Gastroesophageal sphincter (tissue), 4 donors: ENCODE results near the gene NSG2. TPM values are rescaled to one million over a fixed set of nuclear protein-coding genes. Genes with fewer than 3 reads are reported as not detected.

Source experiments
- ATAC-seq: fragments of 150-250 bp; one replicate; pipeline ENCODE4 v1.9.1; 2016; ENCODE audit warnings: mild to moderate bottlenecking, moderate library complexity
- H3K27ac ChIP-seq, 4 donors: fragments of 200-600 bp; sonication (generic) in 3 of 4; 1 replicate in 3 of 4; 2 replicates in 1 of 4; pipeline ENCODE4 v1.5.1; 2016 to 2019
- H3K27me3 ChIP-seq: fragments of 200-600 bp; sonication (generic); one replicate; pipeline ENCODE4 v1.5.1; 2019
- H3K36me3 ChIP-seq, 2 donors: fragments of 200-600 bp; sonication (generic); one replicate each; pipeline ENCODE4 v1.5.1; 2019; ENCODE audit warnings: control low read depth in 1 of 2
- H3K4me1 ChIP-seq, 3 donors: fragments of 200-600 bp; sonication (generic); 1 replicate in 2 of 3; 2 replicates in 1 of 3; pipeline ENCODE4 v1.5.1; 2016 to 2019; ENCODE audit warnings: control low read depth in 2 of 3
- H3K4me3 ChIP-seq, 2 donors: fragments of 200-600 bp; sonication (generic); one replicate each; pipeline ENCODE4 v1.5.1; 2019; ENCODE audit warnings: mild to moderate bottlenecking in 1 of 2, moderate library complexity in 1 of 2
- H3K9me3 ChIP-seq, 3 donors: fragments of 200-600 bp; sonication (generic); one replicate each; pipeline ENCODE4 v1.5.1; 2017 to 2019; ENCODE audit warnings: control low read depth in 2 of 3
- EP300 ChIP-seq: sonication (generic); formaldehyde crosslinking; IDR thresholded peaks from one replicate; pipeline ENCODE4 v1.6.1; 2017; ENCODE audit warnings: antibody characterized with exemption, mild to moderate bottlenecking
- POLR2A ChIP-seq, 2 donors: fragments of 450-650 bp; IDR thresholded peaks; one replicate each; pipeline ENCODE4 v1.6.1; 2017; ENCODE audit warnings: antibody characterized with exemption in 2 of 2, mild to moderate bottlenecking in 2 of 2, moderate library complexity in 1 of 2
- POLR2AphosphoS5 ChIP-seq: sonication (generic); formaldehyde crosslinking; IDR thresholded peaks from one replicate; pipeline ENCODE4 v1.6.1; 2017; ENCODE audit warnings: antibody characterized with exemption
- WGBS, 2 donors: methylation state at CpG; one replicate each; pipeline ENCODE4 v1.1.5; 2018; ENCODE audit warnings: low coverage in 1 of 2; 5-methylcytosine and 5-hydroxymethylcytosine counted together
- total RNA-seq, 4 donors: library from RNA; depleted of rRNA; stranded (reverse); fragments of >200 nt; gene quantifications; one replicate each; pipeline ENCODE4 v1.1.0, GENCODE V29; 2016
- TF ChIP-seq, protein P1 (sequence below), 4 experiments: fragments of 200-600 bp in 2 of 4; fragments of 450-650 bp in 2 of 4; sonication (generic) in 1 of 4; IDR thresholded peaks; one replicate each; pipeline ENCODE4 v1.5.1; 2017 to 2019; ENCODE audit warnings: antibody characterized with exemption in 4 of 4, mild to moderate bottlenecking in 2 of 4, moderate library complexity in 2 of 4

Gene NSG2
- total RNA-seq, 4 donors from 2014 or later, result 1.9 to 4.6 (median 2.7) TPM; not detected in 1

GRCh38 chr5:174047472-174048099 lies 2.1 kb downstream of the NSG2 start:
- ATAC-seq, result no peak
- 64 to 67% methylated on average over 4 of the region's 4 CpGs for WGBS, 2 donors
- H3K4me3 ChIP-seq, result no peak overlapping the region

GRCh38 chr5:174052636-174053035 lies 7.1 kb downstream of the NSG2 start:
- H3K4me3 ChIP-seq, result no peak overlapping the region
- H3K27ac ChIP-seq, result no peak overlapping the region
- 90% methylated on average over 4 of the region's 5 CpGs; no CpG with 5 or more reads in 1 of the 2 donors for WGBS, 2 donors
- ATAC-seq, result no peak
- TF ChIP-seq POLR2A (IDR thresholded peaks at IDR 0.05) (no peak), EP300 (no peak), POLR2AphosphoS5 (no peak)
- TF ChIP-seq, protein P1, sequence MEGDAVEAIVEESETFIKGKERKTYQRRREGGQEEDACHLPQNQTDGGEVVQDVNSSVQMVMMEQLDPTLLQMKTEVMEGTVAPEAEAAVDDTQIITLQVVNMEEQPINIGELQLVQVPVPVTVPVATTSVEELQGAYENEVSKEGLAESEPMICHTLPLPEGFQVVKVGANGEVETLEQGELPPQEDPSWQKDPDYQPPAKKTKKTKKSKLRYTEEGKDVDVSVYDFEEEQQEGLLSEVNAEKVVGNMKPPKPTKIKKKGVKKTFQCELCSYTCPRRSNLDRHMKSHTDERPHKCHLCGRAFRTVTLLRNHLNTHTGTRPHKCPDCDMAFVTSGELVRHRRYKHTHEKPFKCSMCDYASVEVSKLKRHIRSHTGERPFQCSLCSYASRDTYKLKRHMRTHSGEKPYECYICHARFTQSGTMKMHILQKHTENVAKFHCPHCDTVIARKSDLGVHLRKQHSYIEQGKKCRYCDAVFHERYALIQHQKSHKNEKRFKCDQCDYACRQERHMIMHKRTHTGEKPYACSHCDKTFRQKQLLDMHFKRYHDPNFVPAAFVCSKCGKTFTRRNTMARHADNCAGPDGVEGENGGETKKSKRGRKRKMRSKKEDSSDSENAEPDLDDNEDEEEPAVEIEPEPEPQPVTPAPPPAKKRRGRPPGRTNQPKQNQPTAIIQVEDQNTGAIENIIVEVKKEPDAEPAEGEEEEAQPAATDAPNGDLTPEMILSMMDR (IDR thresholded peaks at IDR 0.05), result no peak
- peaks cover 18% of the 10 kb centered on the region for H3K27me3 ChIP-seq
- no peaks in the 10 kb centered on the region for H3K36me3 ChIP-seq
- no peaks in the 10 kb centered on the region for H3K9me3 ChIP-seq
- no peaks in the 10 kb centered on the region for H3K4me1 ChIP-seq

More at GRCh38 chr5:174047472-174048099, 2.1 kb downstream of the NSG2 start:
- Histone ChIP-seq H3K27me3 (peaks cover 18% of the 10 kb centered on the region), H3K4me1 (no peaks in the 10 kb centered on the region), H3K27ac (no peak overlapping the region), H3K9me3 (no peaks in the 10 kb centered on the region), H3K36me3 (no peaks in the 10 kb centered on the region)
- TF ChIP-seq, protein P1 (IDR thresholded peaks at IDR 0.05), result no peak
- TF ChIP-seq EP300 (no peak), POLR2A (IDR thresholded peaks at IDR 0.05) (no peak), POLR2AphosphoS5 (no peak)

DNA sequence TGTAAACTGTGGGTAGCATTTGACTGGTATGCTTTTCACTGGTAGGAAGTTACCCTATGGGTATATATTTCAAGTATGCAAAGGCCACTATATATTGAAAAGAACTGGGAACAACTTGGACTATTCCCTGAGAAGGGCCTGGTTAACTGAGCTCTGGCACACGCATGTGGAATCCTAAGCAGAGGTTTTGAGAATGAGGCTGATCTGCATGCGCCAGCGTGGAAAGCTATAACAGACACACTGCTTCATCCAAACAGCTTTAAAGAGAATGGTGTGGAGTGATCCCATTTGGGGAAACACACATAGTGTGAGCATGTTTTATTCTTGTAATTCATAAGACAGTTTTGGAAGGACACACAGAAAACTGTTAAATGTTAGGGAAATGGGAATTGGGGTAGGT lies 8.4 kb downstream of the NSG2 start:
- TF ChIP-seq EP300 (no peak), POLR2AphosphoS5 (no peak), POLR2A (IDR thresholded peaks at IDR 0.05) (no peak)
- TF ChIP-seq, protein P1 (IDR thresholded peaks at IDR 0.05), result no peak
- no peak for ATAC-seq

DNA sequence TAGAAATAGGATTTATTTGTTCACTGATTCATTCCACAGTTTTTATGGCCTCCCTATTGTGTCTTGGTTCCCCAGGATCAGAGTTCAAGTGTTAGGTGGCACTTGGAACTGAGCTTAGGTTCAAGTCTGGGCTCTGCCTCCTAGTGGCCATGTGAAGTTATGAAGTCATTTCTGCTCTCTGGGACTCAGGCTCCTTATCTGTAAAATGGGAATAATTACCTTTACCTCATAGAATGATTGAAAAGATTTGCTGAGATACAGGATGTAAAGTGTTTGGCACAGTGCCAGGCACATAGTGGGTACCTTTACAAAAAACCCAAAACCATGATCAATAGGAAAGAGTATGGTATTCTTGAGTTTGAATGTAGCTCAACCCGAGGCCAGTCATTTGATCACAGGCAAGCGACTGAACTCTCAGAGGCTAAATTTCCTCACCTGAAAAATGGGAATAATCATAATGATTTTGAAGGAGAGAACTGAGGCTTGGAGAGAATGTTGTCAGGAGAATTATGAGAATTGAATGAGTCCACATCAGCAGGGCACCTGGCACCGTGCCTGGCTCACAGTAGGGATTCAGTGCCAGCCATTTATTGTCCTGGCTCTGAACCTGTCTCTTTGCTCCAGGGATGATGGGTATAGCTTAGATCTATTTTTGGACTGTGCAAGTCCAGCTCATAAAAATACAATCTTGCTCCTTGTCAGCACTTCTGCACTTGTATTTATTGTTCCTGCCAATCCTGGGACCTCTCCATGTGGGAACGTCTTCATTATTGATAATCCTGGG lies 10.8 kb downstream of the NSG2 start:
- no peak overlapping the region for H3K4me3 ChIP-seq
- H3K36me3 ChIP-seq, result no peaks in the 10 kb centered on the region
- WGBS, 2 donors, result 59 to 64% methylated on average over 4 of the region's 4 CpGs
- no peak overlapping the region for H3K27ac ChIP-seq
- H3K9me3 ChIP-seq, result no peaks in the 10 kb centered on the region
- H3K27me3 ChIP-seq, result peaks cover 5% of the 10 kb centered on the region
- no peaks in the 10 kb centered on the region for H3K4me1 ChIP-seq
- ATAC-seq, result no peak
- TF ChIP-seq POLR2AphosphoS5 (no peak), POLR2A (IDR thresholded peaks at IDR 0.05) (no peak), EP300 (no peak)
- TF ChIP-seq, protein P1 (IDR thresholded peaks at IDR 0.05), result no peak

More for the DNA sequence above, 8.4 kb downstream of the NSG2 start:
- H3K27ac ChIP-seq, result no peak overlapping the region
- no peaks in the 10 kb centered on the region for H3K9me3 ChIP-seq
- WGBS, 2 donors, result 64 to 70% methylated on average over 3 of the region's 3 CpGs
- H3K36me3 ChIP-seq, result no peaks in the 10 kb centered on the region
- H3K4me1 ChIP-seq, result no peaks in the 10 kb centered on the region
- H3K27me3 ChIP-seq, result peaks cover 13% of the 10 kb centered on the region
- no peak overlapping the region for H3K4me3 ChIP-seq
